HG02678 (cell line): ENCODE results near the gene NHSL1.

Source experiments
- ATAC-seq: cut with Tn5 transposase; IDR thresholded peaks from one replicate; pipeline ENCODE4 v1.9.1; 2021; ENCODE audit warnings: mild to moderate bottlenecking, moderate library complexity; ENCODE audit not compliant: unreplicated experiment

Gene NHSL1, protein sequence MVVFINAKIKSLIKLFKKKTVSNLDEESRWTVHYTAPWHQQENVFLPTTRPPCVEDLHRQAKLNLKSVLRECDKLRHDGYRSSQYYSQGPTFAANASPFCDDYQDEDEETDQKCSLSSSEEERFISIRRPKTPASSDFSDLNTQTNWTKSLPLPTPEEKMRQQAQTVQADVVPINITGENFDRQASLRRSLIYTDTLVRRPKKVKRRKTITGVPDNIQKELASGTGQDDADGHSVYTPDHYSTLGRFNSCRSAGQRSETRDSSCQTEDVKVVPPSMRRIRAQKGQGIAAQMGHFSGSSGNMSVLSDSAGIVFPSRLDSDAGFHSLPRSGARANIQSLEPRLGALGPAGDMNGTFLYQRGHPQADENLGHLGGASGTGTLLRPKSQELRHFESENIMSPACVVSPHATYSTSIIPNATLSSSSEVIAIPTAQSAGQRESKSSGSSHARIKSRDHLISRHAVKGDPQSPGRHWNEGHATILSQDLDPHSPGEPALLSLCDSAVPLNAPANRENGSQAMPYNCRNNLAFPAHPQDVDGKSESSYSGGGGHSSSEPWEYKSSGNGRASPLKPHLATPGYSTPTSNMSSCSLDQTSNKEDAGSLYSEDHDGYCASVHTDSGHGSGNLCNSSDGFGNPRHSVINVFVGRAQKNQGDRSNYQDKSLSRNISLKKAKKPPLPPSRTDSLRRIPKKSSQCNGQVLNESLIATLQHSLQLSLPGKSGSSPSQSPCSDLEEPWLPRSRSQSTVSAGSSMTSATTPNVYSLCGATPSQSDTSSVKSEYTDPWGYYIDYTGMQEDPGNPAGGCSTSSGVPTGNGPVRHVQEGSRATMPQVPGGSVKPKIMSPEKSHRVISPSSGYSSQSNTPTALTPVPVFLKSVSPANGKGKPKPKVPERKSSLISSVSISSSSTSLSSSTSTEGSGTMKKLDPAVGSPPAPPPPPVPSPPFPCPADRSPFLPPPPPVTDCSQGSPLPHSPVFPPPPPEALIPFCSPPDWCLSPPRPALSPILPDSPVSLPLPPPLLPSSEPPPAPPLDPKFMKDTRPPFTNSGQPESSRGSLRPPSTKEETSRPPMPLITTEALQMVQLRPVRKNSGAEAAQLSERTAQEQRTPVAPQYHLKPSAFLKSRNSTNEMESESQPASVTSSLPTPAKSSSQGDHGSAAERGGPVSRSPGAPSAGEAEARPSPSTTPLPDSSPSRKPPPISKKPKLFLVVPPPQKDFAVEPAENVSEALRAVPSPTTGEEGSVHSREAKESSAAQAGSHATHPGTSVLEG (N-terminal part only)

DNA sequence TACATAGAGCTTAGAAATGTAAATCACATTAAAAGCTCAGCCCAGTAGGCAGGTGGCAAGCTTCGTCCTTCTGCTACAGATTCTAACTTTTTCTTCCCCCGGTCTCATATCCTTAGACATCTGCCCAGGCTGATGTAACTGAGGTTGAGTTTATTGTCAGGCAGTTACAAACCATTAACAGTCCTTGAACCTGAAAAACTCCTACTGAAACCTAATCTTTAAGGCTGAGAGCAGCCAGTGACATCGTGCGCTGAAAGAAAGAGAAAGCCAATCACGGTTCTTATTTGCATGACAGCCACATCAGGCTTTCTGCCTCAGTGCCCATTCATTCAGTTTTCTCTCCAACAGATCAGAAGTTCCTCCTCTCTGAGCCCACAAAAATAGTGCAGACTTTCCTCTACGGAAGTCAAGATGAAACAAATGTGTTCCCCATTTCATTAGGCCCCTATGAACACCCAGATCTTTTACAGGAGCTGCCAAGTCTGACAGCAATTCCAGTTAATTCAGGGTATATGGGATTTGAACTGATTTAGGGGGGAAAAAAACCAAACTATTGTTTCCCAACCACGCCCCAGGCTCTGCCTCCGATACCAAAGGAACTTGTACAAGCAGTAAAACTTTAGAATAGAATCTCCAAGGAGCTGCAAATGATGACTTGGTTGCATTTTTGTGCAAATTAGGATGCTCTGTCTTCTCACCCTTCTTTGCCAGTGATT, at the start of gene NHSL1:
NHSL1 (minus strand) TSS at position 192 of the 716 bp plus-strand sequence. CDS start 204 bp downstream, outside the sequence.
- ATAC-seq, result peak; percentile 96

GRCh38 chr6:138546733-138547185, 47.5 kb upstream of the NHSL1 start:
- no peak for ATAC-seq

- no peak for ATAC-seq
Measured at GRCh38 chr6:138545621-138545980, 46.3 kb upstream of the NHSL1 start.

GRCh38 chr6:138544501-138544900, 45.2 kb upstream of the NHSL1 start:
- ATAC-seq, result no peak

- ATAC-seq, result no peak
Measured at GRCh38 chr6:138543657-138544056, 44.4 kb upstream of the NHSL1 start.

DNA sequence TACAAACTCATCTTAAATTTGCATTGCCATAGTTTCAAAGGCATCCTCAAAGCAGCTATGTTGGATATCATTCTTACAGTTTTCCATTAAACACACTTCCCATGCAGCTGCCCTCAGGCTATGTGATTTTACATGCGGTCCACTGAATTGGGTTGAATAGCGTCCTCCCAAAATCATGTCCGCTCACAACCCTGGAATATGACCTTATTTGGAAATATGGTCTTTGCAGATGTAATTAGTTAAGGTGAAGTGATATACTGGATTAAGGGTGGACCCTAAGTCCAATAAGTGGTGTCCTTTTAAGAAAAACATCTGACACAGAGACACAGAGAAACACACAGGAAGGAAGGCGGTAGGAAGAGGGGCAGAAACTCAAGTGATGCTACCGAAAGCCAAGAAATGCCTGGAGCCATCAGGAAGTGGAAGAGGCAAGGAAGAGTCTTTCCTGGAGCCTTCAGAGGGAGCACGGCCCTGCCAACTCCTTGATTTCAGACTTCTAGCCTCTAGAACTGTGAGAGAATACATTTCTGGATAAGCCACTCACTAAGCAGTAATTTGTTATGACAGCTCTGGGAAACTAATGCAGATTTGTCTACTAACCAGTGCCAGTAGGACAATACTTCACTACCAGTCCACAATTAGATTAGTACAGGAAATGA, 42.7 kb upstream of the NHSL1 start:
- ATAC-seq, result no peak

DNA sequence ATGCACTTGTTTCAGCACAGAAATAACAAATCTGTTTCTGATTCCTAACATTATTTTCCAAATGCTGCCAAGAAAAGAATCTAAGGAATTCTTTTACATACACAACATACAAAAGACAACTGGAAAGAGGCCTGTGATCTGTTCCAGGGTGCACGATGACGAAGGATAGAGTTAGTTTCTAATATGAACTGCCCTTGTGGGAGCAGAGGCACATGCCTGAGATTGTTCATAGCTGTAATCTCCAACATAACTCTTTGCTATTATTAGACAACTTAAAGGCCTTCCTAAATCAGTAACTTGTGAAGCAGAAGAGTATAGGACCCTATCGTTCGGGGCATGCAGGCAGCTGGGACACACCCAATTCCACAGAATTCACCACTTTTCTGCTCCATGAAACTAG, 41.2 kb upstream of the NHSL1 start:
- ATAC-seq, result no peak

GRCh38 chr6:138539876-138540275, 40.6 kb upstream of the NHSL1 start:
- ATAC-seq, result no peak

GRCh38 chr6:138538390-138539031, 39.2 kb upstream of the NHSL1 start:
- ATAC-seq, result no peak

DNA sequence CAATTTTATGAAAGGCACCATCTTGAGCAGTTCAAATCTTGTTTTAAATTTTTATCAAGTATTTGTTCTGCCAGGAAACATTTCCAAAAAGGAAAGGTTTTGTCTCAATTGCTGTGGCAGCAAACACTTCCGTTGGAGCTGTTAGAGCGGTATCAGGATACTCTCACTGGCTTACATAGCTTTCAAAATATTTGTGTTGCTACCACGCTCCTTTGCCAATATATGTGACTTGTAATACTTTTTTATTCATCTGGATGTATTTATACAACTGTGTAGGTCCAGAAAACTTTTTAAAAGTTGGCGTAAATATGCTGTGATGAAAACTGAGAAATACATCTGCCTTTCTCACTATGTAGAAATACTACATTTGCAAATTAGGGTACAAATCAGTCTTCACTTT, 37.8 kb upstream of the NHSL1 start:
- no peak for ATAC-seq

- ATAC-seq, result no peak
Measured at GRCh38 chr6:138535728-138536455, 36.6 kb upstream of the NHSL1 start.

DNA sequence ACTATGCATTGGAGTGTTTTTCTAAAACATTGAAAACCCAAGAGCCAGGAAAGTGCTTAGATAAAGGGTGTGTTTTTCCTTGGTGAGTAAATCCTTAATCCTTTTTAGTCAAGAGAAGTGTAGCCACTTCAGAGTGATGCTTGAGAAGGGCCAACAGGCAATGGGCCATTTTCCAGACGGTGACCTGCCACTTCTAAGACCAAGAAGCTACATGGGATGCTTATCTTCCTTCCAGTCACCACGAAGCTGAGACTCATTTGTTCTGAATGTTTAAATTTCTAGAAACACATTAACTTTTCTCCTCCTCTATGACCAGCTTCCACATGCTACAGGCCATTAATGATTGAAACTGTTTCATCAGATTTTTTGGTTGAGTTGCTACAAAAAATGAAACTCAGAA, 34.4 kb upstream of the NHSL1 start:
- ATAC-seq, result no peak

GRCh38 chr6:138531387-138531786, 32.1 kb upstream of the NHSL1 start:
- ATAC-seq, result no peak

GRCh38 chr6:138529478-138529877, 30.2 kb upstream of the NHSL1 start:
- no peak for ATAC-seq

DNA sequence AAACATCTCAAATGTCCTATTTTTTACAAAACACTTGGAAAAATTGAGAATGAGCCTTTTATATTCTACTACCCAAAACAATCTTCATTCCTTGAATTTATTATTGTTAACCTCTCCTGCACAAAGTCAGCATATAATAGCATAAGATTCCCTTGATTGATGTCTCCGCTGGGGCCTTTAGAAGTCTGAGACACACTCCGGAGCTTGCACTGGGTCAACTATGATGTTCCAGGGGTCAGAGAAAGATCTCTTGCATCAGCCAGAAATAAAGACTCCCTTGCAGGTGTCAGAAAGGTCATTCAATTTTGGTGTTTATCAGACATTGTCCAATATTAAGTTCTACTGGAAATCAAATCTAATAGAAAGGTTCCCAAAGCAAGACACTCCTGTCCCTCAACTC, 29.7 kb upstream of the NHSL1 start:
- no peak for ATAC-seq

DNA sequence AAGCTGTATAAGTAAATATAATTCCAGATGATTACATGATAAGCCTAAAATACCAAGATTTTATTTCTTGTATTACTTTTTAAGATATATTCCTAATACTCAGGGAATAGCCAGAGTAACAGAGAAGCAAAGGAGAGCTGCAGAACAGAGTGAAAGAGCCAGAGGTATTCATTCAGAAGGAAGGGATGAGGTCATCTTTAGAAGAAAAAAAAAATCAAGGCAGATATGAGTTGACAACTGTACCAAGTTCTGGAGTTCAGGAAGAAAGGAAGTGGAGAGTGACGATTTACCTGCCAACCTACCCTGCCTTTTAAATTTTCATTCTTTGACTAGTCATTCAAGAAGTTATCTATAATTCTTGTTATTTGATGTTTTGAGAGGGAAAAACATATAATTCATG, 28.8 kb upstream of the NHSL1 start:
- no peak for ATAC-seq

DNA sequence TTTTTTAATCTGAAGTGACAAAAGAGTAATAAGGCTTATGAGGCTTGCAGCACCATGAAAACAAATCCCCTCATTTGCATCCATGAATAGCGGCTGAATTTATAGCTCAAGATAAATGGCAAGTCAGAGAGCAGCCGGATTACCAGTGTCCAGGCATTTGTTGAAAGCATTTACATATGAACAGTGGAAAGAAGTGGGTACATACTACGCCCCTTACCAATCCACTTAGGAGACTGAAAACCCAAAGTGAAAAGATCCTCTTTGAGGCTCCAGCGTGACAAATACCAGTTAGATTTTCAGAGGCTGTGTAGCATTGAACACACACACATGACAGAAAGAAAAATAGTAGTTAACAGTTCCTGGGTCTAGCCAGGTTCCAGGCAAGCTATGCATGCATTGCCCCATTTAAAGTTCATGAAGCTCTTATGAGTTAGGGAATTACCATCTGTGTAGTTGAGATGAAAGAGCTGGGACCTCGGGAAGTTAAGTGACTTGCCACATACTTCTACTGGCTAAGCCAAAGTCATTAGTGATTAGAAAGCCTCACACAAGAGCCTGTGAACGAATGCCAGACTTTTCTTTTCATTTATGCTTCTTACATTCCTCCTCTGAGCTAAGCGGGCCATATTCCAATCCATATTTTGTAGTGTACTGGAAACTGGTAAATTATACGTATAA, 28.3 kb upstream of the NHSL1 start:
- ATAC-seq, result no peak

DNA sequence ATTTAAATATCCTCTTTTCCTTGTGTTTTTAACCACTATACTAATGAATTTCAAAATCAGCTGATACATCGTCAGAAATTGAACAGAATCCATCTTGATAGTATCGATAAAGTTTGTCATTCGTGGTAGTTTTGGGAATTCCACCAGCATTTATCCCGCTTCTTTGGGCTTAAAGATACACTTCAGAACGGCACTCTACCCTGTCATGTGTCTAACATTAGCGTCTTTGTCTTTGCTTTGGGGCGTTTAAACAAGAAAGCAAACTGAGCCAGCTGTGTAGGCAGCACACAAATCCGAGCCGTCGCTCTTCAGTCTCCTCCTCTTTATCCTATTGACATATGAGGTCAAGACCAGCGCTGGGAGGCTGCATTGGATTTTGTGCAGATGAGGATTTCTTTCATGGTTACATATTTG, 27.5 kb upstream of the NHSL1 start:
- no peak for ATAC-seq
